Omental fat pad (tissue), 4 donors: Measurements from ENCODE around the gene CTAG1B. TPM values are rescaled to one million over a fixed set of nuclear protein-coding genes. Genes with fewer than 3 reads are reported as not detected.
"Not testable (repeated sequence)": the region's sequence is repeated elsewhere in the genome, so short reads cannot be mapped to it uniquely, and the experiment has no call there.

ENCODE experiments used
- ATAC-seq: fragments of 150-250 bp; one replicate; pipeline ENCODE4 v1.9.1; 2016; ENCODE audit warnings: mild to moderate bottlenecking, moderate library complexity; ENCODE audit not compliant: low FRiP score
- DNase-seq: peaks from one replicate; pipeline ENCODE4 v3.0.0-alpha.2; 2019; ENCODE audit warnings: low spot score
- total RNA-seq, 4 donors: library from RNA; depleted of rRNA; stranded (reverse); fragments of >200 nt; gene quantifications; one replicate each; pipeline ENCODE4 v1.1.0, GENCODE V29; 2016
- TF ChIP-seq, protein P1 (sequence below), 3 donors: fragments of 450-650 bp; IDR thresholded peaks; one replicate each; pipeline ENCODE4 v1.5.1; 2016 to 2017; ENCODE audit warnings: antibody characterized with exemption in 3 of 3, mild to moderate bottlenecking in 3 of 3, moderate library complexity in 2 of 3

The CTAG1B gene
- total RNA-seq, 4 donors from 2014 or later = not detected

DNA sequence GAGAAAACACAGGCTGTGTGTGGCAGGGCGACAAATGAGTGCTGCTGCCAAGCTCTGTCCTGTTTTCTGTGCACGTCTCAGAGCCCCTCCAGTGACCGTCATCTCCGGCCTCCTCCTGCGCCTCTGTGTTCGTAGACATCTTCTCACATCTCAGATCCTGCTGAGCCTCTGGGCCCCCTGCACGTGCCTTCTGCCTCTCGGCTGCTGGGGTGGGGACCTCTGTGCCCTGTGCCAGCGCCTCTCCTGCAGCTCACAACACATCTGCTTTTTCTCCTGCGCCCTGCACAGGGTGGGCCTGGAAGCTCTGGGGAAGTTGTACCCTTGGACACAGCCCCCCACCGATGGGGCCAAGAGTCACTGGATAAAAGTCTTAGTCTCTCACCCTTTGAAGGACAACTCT, 36.7 kb upstream of the CTAG1B start:
- no peak for DNase-seq
- TF ChIP-seq, protein P1, sequence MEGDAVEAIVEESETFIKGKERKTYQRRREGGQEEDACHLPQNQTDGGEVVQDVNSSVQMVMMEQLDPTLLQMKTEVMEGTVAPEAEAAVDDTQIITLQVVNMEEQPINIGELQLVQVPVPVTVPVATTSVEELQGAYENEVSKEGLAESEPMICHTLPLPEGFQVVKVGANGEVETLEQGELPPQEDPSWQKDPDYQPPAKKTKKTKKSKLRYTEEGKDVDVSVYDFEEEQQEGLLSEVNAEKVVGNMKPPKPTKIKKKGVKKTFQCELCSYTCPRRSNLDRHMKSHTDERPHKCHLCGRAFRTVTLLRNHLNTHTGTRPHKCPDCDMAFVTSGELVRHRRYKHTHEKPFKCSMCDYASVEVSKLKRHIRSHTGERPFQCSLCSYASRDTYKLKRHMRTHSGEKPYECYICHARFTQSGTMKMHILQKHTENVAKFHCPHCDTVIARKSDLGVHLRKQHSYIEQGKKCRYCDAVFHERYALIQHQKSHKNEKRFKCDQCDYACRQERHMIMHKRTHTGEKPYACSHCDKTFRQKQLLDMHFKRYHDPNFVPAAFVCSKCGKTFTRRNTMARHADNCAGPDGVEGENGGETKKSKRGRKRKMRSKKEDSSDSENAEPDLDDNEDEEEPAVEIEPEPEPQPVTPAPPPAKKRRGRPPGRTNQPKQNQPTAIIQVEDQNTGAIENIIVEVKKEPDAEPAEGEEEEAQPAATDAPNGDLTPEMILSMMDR (IDR thresholded peaks at IDR 0.05) = no peak
- no peak for ATAC-seq

DNA sequence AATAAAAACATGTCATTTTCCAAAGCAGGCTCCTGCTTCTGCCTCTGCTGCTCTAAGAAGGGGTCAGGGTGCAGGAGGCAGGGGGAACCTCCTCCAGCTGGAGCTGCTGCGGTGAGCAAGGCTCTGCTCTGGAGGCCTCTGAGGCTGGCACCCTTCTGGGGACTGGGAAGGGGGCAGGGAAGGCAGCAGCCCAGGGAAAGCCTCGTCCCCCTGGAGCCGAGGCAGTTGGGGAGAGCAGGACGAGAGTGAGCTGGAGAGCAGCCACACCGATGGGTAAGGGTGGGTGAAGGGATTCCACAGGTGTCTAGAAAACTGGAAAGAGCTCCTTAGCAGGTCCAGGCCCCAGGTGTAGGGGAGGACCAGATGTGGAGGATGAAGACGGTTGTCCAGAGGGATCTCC, 36.3 kb upstream of the CTAG1B start:
- ATAC-seq (no peak), DNase-seq (no peak)
- TF ChIP-seq, protein P1 (IDR thresholded peaks at IDR 0.05) = no peak

DNA sequence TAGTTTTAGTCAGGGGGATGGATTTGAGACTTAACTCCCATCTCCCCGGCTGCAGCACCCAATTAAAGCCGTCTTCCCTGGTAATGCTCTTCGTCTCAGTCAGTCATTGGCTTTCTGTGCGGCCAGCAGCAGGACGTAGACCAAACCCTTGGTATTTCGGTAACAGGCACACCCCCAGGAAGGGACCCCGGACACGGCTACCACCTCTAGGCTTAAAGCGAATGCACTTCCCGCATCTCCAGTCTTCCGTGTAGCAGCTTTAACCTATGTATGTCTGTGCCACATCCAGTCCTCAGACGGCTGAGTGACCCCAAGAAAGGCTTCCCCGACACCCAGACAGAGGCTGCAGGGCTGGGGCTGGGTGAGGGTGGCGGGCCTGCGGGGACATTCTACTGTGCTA, 35.8 kb upstream of the CTAG1B start:
- TF ChIP-seq, protein P1 (IDR thresholded peaks at IDR 0.05) = no peak
- DNase-seq = no peak
- ATAC-seq = no peak

DNA sequence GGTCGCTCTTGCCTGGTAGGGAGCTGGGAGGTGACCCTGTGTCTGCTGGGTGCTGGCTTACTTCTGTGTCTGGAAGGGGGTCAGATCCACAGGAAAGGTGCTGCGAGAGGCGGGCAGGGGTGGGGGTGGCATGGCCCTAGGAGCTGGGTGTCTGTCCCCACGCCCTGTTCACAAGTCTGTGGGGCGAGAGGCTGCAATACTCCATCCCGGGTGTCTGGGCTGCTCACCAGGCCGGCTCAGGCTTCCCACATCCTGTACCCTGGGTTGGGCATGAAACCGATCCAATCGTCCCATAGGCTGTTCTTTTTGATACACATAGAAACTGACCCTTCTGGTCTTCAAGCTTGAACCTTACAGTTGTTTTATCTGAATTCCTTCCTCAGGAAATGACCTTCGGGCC, 35.3 kb upstream of the CTAG1B start:
- ATAC-seq (no peak), DNase-seq (no peak)
- TF ChIP-seq, protein P1 (IDR thresholded peaks at IDR 0.05) = no peak

DNA sequence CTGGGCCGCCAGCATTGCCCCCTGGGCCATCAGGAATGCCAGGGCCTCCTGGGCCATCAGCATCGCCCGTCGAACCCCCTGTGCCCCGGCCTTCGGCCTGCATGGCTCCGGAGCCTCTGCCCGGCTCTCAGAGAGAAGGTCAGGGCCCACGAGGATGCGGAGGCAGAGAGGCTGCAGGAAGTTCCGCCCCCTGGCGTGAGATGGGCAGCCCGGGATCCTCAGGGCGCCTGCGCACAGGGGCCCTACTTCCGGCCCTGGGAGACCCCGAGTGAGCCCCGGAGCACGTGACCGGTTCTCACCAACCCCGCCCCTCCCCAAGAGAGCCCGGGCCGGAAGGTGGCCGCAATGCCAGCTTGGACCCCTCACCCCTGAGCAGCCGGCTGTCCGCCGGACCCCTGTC, 34.3 kb upstream of the CTAG1B start, which contains the start of gene CTAG2:
CTAG2 (minus strand) TSS at position 167 of the 400 bp plus-strand sequence; CDS start at position 103, 64 bp downstream.
- not testable (repeated sequence) for DNase-seq

DNA sequence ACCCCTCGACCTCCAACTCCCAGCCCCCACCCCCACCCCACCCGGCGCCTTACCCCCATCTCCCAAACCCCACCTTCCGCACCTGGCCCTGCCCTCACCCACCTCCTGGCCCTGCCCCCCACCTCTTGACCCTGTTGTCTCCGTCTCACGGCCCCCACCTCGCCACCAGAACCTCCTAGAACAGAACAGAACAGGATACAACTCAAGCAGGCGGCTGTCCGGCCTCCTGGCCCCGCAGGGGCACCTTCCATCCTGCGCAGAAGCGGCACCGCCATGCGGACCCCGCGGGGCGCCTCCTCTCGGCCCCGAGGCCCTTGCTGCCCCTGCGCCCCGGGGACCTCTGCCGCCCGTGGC, 33.9 kb upstream of the CTAG1B start:
- no peak for ATAC-seq
- DNase-seq = no peak
- TF ChIP-seq, protein P1 (IDR thresholded peaks at IDR 0.05) = no peak

More for the DNA sequence above, 34.3 kb upstream of the CTAG1B start, which contains the start of gene CTAG2:
- not testable (repeated sequence) for ATAC-seq

DNA sequence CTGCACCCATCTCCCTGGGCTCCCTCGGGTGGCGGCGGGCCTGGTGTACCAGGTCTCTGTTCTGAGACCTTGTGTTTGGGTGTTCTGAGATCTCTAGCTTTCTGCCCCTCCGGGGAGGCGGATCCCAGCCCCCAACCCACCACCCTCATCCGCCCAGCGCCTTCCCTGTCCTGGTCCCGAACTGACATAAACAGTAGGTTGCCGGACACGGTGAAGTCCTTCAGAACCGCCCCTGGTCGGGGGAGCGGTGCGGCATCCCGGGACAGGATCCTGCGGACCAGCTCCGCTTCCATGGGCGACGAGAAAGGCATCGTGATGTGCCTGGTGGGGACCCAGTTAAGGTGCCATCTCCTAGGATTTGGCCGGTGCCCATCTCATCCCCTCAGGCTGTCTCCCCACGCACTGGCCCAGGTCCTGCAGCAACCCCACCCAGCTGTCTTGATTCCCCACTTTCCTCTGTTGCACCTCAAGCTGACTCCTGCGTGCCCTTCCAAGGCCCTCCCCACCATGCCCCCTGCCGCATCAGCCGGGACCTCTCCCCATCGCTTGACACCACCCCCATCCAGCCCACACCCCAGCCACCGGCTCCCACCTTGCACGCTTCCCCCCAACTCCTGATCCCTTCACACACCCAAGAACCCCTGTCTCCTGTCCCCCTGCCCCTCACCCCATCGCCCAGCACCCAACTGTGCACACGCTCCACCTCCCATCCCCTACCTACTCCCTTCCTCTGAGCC, 33.4 kb upstream of the CTAG1B start:
- TF ChIP-seq, protein P1 (IDR thresholded peaks at IDR 0.05) = no peak
- ATAC-seq (no peak), DNase-seq (no peak)
